ENCODE measurements around the gene SLC4A1AP.

Gene SLC4A1AP

GRCh38 chr2:27704342-27704876 lies 40.7 kb downstream of the SLC4A1AP start:
- DNase-seq: no peak

DNA sequence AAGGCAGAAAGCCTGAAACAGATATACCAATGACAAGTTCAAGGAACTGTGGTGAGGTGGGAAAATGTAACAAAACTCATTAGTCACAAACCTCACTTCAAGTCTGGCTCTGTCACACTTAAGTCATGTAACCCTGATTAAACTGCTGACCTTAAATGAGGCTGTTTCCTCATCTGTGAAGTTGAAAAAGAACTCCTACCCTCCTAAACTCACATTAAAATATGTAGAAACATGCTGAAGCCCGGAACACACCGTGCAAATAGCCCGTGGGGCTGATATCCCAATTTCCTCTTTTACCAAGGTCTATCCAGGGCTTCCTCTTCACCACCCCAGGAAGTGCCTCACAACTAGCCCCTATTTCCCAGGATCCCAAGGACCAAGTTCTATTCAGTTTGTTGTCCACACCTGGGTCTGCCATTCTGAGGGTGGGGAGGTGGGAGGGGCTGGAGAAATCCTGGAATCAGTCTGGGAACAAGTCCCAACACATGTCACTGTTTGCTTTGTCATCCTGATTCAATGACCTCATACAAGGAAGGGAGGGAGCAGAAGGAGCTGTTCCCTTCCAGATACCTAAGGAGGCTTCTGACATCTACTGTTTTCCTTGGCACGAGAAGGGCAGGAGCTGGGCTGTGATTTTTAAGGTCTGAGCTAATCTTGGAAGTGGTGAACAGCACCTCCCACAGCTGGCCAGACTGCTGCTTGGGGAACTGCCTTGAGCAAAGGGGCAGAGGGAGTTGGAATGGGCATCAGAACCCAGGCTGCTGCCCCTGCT lies 42.3 kb downstream of the SLC4A1AP start:
- peak; percentile 91 for DNase-seq

DNA sequence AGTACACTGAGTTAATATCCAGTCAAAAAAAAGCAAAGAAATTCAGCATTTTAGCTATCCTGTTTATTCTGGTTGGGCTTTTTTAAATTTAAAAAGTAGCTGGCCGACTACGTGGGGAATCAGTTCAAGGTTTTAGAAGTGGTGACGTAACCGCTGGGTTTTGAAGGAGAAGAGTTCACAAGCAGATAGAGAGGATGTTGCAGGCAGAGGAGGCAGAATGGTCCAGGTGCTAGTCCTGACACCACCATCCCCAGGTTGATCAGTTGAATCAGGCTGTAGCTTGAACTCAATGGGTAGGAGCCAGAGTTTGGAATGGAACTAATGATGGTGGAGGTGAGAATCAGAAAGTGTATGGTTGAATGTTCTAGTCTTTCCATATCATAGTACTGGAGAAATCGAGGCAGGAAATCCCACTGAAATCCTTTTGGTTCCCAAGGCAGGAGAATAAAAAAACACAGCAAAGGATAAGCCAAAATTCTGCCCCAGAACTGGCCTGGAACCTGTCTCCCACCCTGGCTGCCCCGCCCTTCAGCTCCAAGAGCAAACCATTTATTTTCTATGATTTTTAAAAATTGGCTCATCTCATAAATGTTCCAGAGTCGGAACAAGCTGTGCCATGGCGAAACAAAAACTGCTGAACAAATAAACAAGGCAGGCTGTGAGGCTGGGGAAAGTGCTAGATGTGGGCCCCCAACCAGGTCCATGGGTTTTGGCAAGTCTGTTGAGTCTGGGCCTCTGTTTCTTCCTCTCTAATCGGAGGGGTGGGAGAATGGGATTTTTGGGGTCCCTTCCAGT lies 44.0 kb downstream of the SLC4A1AP start:
- DNase-seq: no peak

DNA sequence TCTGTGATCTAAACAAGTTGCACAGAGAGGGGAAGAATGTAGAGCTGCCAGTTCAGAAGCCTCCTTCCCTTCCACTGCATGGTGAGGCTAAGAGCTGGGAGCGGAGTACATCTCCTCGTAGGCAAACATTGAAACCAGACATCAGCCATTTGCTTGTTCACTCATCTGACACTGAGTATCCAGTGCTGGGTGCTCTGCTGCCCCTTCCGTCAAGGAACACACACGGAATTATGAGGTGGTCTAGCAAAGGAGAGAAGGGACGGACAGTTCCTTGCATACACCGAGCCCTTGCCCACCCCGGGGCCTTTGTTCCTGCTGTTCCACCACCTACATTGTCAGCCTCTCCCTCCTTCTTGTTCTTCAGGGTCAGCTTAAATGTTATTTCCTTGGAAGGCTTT lies 44.6 kb downstream of the SLC4A1AP start:
- DNase-seq: no peak

DNA sequence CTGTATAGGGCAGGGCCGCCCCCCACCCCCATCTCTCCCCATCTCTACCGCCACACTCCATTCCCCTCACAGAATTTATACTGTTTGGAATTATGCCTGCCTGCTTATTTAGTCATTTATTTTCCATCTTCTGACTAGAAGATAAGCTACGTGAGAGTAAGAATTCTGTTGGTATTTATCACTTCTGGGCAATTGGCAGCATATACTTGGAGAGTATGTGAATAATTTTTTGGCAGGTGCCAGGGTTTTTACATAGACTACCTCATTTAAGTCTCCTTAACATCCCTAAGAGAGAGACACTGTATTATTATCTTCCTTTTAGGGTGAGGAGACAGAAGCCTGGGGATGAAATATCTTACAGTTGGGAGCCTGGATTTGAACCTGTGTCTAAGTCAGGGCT lies 45.0 kb downstream of the SLC4A1AP start:
- DNase-seq: no peak

- DNase-seq: no peak
Measured at GRCh38 chr2:27709326-27709725, 45.6 kb downstream of the SLC4A1AP start.

DNA sequence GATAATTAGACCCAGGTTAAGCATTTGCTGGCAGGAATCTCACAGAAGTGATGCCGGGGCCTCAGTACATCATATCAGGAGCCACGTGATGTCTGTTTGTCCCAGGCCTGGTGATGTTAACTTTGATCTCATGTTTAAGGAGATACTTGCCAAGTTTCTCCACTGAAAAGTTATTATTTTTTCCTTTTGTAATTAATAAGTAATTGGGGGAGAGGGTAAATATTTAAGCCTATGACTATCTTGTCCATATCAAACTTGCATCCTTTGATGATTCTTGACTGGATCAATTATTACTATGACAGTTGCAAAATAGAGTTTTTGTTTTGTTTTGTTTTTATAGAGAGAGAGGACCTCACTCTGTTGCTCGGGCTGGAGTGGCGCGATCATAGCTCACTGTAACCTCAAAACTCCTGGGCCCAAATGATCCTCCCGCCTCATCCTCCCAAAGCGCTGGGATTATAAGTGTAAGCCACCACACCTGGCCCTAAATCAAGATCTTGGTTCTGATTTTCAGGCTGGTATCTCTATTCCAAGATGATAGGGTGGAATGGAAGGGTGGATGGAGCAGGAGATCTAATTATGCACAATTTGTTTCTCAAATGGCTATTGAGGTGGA lies 46.4 kb downstream of the SLC4A1AP start:
- no peak for DNase-seq

DNA sequence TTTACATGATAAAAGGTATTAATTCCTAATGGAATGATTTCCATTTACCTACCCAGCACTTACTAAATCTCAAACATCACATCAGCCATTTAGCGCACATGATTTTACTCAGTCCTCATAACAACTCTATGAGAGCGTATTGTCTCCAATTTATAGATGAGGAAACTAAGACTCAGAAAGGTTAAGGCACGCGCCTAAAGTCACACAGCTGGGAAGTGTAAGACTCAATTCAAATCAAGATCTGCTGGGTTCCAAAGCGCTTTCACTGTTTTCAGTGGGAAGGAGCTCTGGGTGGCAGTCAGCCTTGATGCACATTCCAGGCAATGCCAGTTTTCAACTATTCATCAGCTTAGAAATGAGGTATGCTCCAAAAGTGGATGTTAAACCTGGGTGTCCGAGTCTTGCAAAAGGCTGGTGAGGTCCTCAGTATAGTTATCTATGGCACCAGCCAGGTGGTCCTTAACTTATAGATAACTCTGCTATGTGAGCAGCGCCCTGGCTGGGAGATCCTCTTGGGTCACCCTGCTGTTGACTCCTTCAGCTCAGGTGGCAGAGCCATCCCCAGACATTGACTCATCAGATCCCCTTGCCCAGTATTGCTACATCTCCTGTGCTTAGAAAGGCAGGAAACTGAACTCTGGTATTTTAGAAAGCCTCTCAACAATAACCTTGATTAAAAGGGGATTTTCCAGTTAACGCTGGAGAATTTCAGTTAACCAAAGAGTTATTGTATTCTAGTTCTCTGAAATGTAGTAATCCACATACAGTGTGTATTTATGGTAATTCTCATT lies 47.1 kb downstream of the SLC4A1AP start:
- no peak for DNase-seq

- DNase-seq: no peak
Measured at GRCh38 chr2:27711804-27712203, 48.1 kb downstream of the SLC4A1AP start.

DNA sequence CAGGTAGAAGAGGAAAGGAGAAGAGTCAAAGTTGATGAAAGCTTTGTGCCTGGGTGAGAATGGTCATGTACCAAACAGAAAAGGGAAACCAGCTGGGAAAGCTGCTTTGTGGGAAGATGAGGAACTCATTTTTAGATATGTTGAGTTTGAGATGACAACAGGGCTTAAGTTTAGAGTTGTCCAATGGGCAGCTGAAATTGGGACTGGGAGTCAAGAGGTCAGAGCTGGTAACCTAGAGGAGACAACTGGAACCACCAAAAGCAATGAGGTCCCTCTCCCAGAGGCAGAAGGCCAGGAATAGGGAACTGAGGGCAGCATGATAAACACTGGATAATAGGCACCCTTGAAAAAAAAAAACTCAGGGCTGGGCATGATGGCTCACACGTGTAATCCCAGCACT lies 48.8 kb downstream of the SLC4A1AP start:
- DNase-seq: no peak

DNA sequence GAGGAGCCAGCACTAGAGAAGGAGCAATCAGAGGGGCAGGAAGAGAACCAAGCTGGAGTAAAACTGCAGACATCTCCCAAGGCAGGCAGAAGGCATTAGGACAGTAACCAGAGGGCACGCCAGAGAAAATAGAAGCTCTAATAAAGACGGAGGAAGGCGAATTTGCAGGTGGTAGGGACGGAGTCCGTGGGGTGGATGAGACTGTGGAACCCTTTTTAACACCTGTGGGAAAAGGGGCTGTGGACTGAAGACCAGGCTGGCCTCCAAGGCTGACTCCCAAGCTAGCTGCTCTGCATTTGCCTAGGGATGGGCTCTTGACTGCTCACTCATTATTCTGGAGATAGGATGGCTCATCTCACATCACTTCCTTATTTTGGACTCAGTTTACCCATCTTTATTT lies 49.5 kb downstream of the SLC4A1AP start:
- no peak for DNase-seq

DNA sequence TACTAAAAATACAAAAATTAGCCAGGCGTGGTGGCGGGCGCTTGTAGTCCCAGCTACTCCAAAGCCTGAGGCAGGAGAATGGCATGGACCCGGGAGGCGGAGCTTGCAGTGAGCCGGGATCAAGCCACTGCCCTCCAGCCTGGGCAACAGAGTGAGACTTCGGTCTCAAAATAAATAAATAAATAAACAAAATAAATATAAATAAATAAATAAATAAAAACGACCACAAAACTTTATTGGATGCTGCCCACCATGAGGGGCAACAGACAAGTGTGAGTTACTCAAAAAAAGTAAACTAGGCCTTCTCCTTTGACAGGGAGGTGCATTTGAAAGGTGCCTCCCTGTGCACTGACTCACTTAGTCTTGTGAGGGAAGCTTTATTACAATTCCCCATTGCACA lies 50.4 kb downstream of the SLC4A1AP start:
- DNase-seq: no peak

DNA sequence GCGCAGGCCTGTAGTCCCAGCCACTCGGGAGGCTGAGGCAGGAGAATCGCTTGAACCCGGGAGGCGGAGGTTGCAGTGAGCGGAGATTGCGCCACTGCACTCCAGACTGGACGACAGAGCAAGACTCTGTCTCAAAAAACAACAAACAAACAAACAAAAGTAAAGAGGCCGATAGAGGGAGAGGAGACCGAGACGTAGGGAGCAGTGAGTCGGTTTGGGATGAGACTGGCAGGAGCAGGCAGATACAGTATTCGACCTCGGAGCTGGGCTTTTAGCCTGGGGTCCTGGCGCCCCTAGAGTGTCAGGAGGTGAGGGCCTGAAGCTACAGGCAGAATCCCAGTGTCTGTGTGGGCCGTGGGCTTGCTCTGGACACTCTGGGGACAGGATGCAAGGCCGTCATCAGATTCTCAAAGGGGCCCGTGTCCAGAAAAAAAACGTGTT lies 51.2 kb downstream of the SLC4A1AP start:
- no peak for DNase-seq

GRCh38 chr2:27715318-27716210 lies 51.9 kb downstream of the SLC4A1AP start:
- peak; percentile 61 for DNase-seq

GRCh38 chr2:27716301-27717069 lies 52.8 kb downstream of the SLC4A1AP start:
- no peak for DNase-seq

DNA sequence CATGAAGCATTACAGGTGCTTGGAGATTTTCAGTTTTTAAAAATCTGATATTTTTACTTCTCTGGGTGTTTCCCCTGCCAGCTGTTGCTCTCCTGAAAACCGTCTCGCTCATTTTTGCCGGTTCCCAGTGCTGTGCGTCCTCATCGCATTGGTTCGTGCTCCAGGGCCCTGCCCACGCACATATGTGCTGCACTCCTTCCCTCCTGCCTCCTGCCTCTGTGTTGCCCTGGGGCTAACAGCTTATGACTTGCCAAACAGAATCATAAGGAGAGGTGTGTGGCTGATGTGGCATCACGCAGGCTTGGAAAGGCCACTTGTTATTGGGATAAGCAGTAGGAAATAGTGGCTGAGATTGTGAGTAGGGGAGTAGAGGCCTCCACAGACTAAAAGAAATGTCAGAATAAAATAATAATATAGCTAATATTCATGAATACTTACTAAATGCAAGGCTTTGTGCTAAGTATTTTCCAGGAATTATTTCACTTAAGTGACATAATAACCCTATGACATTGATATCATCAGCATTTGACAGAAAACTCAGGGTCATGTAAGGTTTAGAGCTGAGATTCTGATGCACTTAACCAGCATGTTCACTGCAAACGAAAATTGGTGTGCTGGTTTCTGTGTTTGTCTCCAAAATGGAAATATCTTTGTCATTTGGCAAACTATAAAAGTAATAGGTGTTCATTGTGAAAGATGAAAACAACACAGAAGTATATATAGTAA lies 53.5 kb downstream of the SLC4A1AP start:
- peak; percentile 49 for DNase-seq

GRCh38 chr2:27720004-27720551 lies 56.4 kb downstream of the SLC4A1AP start:
- DNase-seq: peak; percentile 93

GRCh38 chr2:27721335-27721734 lies 57.6 kb downstream of the SLC4A1AP start:
- DNase-seq: no peak

DNA sequence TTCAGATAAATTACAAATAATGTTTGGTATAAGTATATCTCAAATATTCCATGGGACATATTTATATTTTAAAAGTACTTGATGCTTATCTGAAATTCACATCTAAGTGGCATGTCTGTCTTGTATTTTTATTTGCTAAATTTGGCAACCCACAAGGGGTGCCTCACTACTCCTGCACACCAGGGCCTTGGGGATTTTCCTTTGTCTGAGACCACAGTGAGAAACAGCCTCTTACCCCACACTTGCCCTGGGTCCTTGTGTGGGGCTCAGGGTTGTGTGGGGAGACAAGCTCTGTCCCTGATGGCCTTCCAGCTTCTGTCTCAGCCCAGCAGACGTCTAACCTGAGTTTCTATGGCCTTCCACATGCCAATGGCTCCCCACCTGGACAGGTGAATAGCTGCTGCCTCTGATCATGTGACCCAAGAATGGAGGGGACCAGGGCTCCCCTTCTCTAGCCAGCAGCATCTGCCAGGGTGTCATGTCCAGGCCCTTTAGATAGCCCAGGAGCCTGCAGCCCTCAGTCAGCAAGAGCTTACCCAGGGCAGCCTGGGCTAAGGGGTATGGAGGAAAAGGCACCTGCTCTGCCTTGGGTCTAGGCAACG lies 58.3 kb downstream of the SLC4A1AP start:
- DNase-seq: no peak

All from fibroblast of skin of abdomen (primary cell).